Heart right ventricle (tissue), 16 donors: ENCODE data around the gene MAPK13. TPM values are rescaled to one million over a fixed set of nuclear protein-coding genes. Genes with fewer than 3 reads are reported as not detected.

Source experiments
- ATAC-seq, 8 donors: fragments of 200-7000 bp; cut with Tn5 transposase; one replicate each; pipeline ENCODE4 v1.9.1; 2020; ENCODE audit warnings: mild to moderate bottlenecking in 8 of 8, moderate library complexity in 8 of 8, moderate number of reproducible peaks in 1 of 8
- DNase-seq, 2 donors: peaks; one replicate each; pipeline ENCODE4 v3.0.0-alpha.2; 2020
- H3K27ac ChIP-seq, 10 donors: fragments of 200-600 bp; sonication (generic) in 2 of 10; one replicate each; pipeline versions ENCODE4 v1.5.0 to v1.8.0; 2020 to 2022; ENCODE audit warnings: mild to moderate bottlenecking in 3 of 10
- H3K27me3 ChIP-seq, 7 donors: fragments of 200-600 bp; one replicate each; pipeline ENCODE4 v1.8.0; 2021 to 2022; ENCODE audit warnings: mild to moderate bottlenecking in 2 of 7
- H3K36me3 ChIP-seq, 9 donors: fragments of 200-600 bp; sonication (generic) in 1 of 9; one replicate each; pipeline versions ENCODE4 v1.5.0 to v1.8.0; 2020 to 2022; ENCODE audit warnings: mild to moderate bottlenecking in 2 of 9
- H3K4me1 ChIP-seq, 9 donors: fragments of 200-600 bp; sonication (generic) in 1 of 9; one replicate each; pipeline versions ENCODE4 v1.5.0 to v1.8.0; 2020 to 2022; ENCODE audit warnings: mild to moderate bottlenecking in 4 of 9
- H3K4me3 ChIP-seq, 10 donors: fragments of 200-600 bp; sonication (generic) in 2 of 10; one replicate each; pipeline versions ENCODE4 v1.5.0 to v1.8.0; 2020 to 2022; ENCODE audit warnings: mild to moderate bottlenecking in 7 of 10, moderate library complexity in 2 of 10
- H3K9me3 ChIP-seq, 11 donors: fragments of 200-600 bp in 10 of 11; sonication (generic) in 2 of 11; one replicate each; pipeline versions ENCODE4 v1.5.0 to v1.8.0; 2013 to 2022; ENCODE audit warnings: mild to moderate bottlenecking in 2 of 11, control low read depth in 1 of 11, moderate library complexity in 1 of 11
- WGBS, 2 donors: extraction: QIAGEN DNeasy Blood & Tissue Kit; methylation state at CpG; one replicate each; pipeline ENCODE4 v1.1.7; 2013; ENCODE audit warnings: inconsistent platforms in 1 of 2; 5-methylcytosine and 5-hydroxymethylcytosine counted together
- intact Hi-C, 10 donors: fragments of 100-400 bp; cut with DNase I; formaldehyde crosslinking; loops; one replicate each; pipeline versions ENCODE4 v1.11.1 to v1.14.2; 2022
- polyA plus RNA-seq, 2 donors: library from polyadenylated mRNA; stranded (reverse); fragments of 200-250 nt; gene quantifications; one replicate each; pipeline ENCODE4 v1.2.3, GENCODE V29; 2013
- total RNA-seq, 10 donors: library from RNA; stranded (reverse); fragmentation: NEBNext Ultra II Directional in 3 of 10; extraction: Animal tissue kit (Norgen Biotek cat#: 25700) in 3 of 10; gene quantifications; one replicate each; pipeline versions ENCODE4 v1.2.1 to v1.2.4, GENCODE V29; 2021 to 2023
- TF ChIP-seq, protein P1 (sequence below), 9 donors: fragments of 200-600 bp; sonication (generic) in 2 of 9; IDR thresholded peaks; one replicate each; pipeline versions ENCODE4 v1.5.0 to v1.8.0; 2021 to 2022; ENCODE audit warnings: antibody characterized with exemption in 9 of 9, mild to moderate bottlenecking in 5 of 9, moderate library complexity in 1 of 9
- donor health status: Arrhythmogenic right ventricular cardiomyopathy.
- donor health status: ischemic (EF 13 %, LVEDD 7.1; RV severe dilation, severe dysfunction).
- donor health status: healthy with polysubstance abuse.
- donor health status: DM: no; HTN: yes; CAD: no.
- donor health status: DM: no; HTN: no; CAD: no.
- donor health status: ischemic (EF 25% LVEDD 6.9; RV normal size, moderate dysfunction).
- donor health status: ischemic (EF 25% LVEDD 5.7; RV mildly dilated, moderate dysfunction).
- donor health status: healthy.
- donor health status: DM: yes; HTN: yes; CAD: no.
- donor health status: Ischemic cardiomyopathy.
- donor health status: ischemic (EF 35%, LVEDD 5.7; RV mildly dilated, moderate dysfunction).
- donor health status: nonischemic (EF 11% LVEDD 7.7; RV severe dilation, severe dysfunction).
- donor health status: DM: yes; HTN: yes; CAD: no.
- donor health status: PGD.
- donor health status: ischemic (EF 29% LVEDD 5.4; RV normal size, mild dysfunction).
- donor health status: nonischemic (EF 23%, LVEDD 6.1; RV moderate dilation, normal function).

MAPK13 gene
- total and polyA plus RNA-seq, 12 donors = 0.11 to 5.0 (median 0.83) TPM

- H3K4me3 ChIP-seq = no peak overlapping the region
- H3K27me3 ChIP-seq = peaks cover 0 to 16% (median 0%) of the 10 kb centered on the region in 7 donors
- TF ChIP-seq, protein P1, sequence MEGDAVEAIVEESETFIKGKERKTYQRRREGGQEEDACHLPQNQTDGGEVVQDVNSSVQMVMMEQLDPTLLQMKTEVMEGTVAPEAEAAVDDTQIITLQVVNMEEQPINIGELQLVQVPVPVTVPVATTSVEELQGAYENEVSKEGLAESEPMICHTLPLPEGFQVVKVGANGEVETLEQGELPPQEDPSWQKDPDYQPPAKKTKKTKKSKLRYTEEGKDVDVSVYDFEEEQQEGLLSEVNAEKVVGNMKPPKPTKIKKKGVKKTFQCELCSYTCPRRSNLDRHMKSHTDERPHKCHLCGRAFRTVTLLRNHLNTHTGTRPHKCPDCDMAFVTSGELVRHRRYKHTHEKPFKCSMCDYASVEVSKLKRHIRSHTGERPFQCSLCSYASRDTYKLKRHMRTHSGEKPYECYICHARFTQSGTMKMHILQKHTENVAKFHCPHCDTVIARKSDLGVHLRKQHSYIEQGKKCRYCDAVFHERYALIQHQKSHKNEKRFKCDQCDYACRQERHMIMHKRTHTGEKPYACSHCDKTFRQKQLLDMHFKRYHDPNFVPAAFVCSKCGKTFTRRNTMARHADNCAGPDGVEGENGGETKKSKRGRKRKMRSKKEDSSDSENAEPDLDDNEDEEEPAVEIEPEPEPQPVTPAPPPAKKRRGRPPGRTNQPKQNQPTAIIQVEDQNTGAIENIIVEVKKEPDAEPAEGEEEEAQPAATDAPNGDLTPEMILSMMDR (IDR thresholded peaks at IDR 0.05) = peak in 2 of 9 donors; percentile 6 to 19
- H3K4me1 ChIP-seq = peaks cover 0 to 30% (median 6%) of the 10 kb centered on the region in 9 donors
- H3K36me3 ChIP-seq = peaks cover 0 to 46% (median 0%) of the 10 kb centered on the region in 9 donors
- DNase-seq = no peak
- no peaks in the 10 kb centered on the region for H3K9me3 ChIP-seq
- ATAC-seq = no peak
- intact Hi-C loops = loop anchor here in 1 of 10 donors (5.0 kb wide), 1 partner anchor 58 kb away; the partner anchor contains the start of gene BRPF3
- H3K27ac ChIP-seq = no peak overlapping the region
- 62 to 66% methylated on average over 7 of the region's 7 CpGs for WGBS, 2 donors
Measured at GRCh38 chr6:36139431-36139830, 9.1 kb downstream of the MAPK13 start.

DNA sequence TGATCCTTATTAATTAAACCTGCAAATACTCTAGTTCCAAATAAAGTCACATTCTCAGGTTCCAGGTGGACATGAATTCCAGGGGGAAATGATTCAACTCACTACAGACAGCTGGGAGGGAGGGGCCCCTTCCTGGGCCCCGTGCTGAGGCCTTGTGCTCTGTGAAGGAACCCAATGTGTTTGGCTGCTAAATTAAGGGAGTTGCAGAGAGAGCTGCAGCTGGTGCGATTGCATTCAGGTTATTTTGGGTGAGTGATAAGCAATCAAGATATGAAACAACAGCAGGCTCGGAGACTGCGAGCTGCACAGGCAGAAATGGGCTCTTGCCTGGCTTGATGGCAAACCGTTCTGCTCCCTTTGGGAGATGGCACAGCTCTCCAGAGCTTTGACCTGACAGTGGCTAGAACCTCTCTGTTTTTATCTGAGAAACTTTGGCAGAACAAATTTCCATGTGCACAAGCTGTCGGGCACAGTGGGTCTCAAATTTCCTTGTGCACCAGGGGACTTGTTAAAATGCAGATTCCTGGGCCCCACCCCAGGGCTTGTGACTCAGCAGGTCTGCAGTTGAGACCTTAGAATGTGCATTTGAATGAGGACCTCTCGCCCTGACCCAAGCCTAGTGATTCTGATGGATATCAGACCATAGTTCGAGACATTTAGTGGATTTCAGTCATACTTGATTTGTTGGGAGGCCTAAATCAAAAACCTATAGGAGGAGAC lies 9.8 kb downstream of the MAPK13 start:
- Histone ChIP-seq H3K9me3 (no peaks in the 10 kb centered on the region), H3K27ac (no peak overlapping the region), H3K4me3 (no peak overlapping the region), H3K27me3 (peaks cover 0 to 11% (median 0%) of the 10 kb centered on the region in 7 donors), H3K4me1 (peaks cover 0 to 30% (median 6%) of the 10 kb centered on the region in 9 donors), H3K36me3 (peaks cover 0 to 45% (median 0%) of the 10 kb centered on the region in 9 donors)
- no peak for ATAC-seq
- TF ChIP-seq, protein P1 (IDR thresholded peaks at IDR 0.05) = no peak
- WGBS, 2 donors = 48 to 53% methylated on average over 8 of the region's 8 CpGs
- intact Hi-C loops = loop anchor here in 1 of 10 donors (5.0 kb wide), 1 partner anchor 57 kb away; the partner anchor contains the start of gene BRPF3
- DNase-seq = no peak

DNA sequence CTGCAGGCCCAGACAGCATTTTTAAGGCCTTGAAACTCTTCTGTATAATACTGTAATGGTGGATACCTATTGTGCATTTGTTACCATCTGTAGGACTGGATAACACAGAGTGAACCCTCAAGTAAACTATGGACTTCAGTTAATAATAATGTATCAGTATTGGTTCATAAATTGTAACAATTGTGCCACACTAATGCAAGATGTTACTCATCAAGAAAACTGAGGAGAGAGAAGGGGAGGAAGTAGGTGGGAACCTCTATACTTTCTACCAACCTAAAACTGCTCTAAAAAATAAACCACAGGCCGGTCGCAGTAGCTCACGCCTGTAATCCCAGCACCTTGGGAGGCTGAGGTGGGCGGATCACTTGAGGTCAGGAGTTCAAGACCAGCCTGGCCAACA lies 10.8 kb downstream of the MAPK13 start:
- TF ChIP-seq, protein P1 (IDR thresholded peaks at IDR 0.05) = no peak
- Histone ChIP-seq H3K36me3 (peaks cover 0 to 36% (median 0%) of the 10 kb centered on the region in 9 donors), H3K4me3 (no peak overlapping the region), H3K27me3 (peaks cover 0 to 1% (median 0%) of the 10 kb centered on the region in 7 donors), H3K4me1 (peaks cover 0 to 30% (median 6%) of the 10 kb centered on the region in 9 donors), H3K9me3 (no peaks in the 10 kb centered on the region), H3K27ac (no peak overlapping the region)
- no peak for ATAC-seq
- no peak for DNase-seq
- intact Hi-C loops = no loop called here
- WGBS, 2 donors = 89 to 93% methylated on average over 4 of the region's 4 CpGs

DNA sequence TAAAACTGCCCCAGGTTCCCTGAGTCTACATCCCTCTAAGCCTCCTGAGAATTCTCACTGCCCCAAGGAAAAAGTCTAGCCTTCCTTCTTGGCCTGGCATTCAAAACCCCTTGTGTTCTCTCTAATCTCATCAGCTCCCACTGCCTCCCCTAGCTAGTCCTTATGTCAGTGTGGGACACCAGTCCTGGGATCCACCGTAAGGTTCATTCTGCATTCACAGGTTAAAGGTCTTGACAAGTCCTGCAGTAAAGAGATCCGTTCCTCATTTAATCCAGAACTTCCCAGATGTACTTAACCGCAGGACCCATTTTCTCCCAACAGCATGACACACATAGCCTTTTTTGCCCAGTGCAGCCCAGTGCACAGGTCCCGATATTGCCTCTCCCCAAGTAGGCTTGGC lies 11.6 kb downstream of the MAPK13 start:
- Histone ChIP-seq H3K27me3 (no peaks in the 10 kb centered on the region), H3K27ac (no peak overlapping the region), H3K9me3 (no peaks in the 10 kb centered on the region), H3K36me3 (peaks cover 0 to 27% (median 0%) of the 10 kb centered on the region in 9 donors), H3K4me1 (peaks cover 0 to 38% (median 6%) of the 10 kb centered on the region in 9 donors), H3K4me3 (no peak overlapping the region)
- no peak for ATAC-seq
- 98% methylated on average over 4 of the region's 4 CpGs for WGBS, 2 donors
- no peak for DNase-seq
- TF ChIP-seq, protein P1 (IDR thresholded peaks at IDR 0.05) = no peak
- intact Hi-C loops = no loop called here
